HG02571 (cell line): ENCODE measurements around the gene RAD51B.

Experiments used
- ATAC-seq: cut with Tn5 transposase; IDR thresholded peaks from one replicate; pipeline ENCODE4 v1.9.1; 2021; ENCODE audit warnings: mild to moderate bottlenecking, moderate library complexity; ENCODE audit not compliant: unreplicated experiment

The RAD51B gene

DNA sequence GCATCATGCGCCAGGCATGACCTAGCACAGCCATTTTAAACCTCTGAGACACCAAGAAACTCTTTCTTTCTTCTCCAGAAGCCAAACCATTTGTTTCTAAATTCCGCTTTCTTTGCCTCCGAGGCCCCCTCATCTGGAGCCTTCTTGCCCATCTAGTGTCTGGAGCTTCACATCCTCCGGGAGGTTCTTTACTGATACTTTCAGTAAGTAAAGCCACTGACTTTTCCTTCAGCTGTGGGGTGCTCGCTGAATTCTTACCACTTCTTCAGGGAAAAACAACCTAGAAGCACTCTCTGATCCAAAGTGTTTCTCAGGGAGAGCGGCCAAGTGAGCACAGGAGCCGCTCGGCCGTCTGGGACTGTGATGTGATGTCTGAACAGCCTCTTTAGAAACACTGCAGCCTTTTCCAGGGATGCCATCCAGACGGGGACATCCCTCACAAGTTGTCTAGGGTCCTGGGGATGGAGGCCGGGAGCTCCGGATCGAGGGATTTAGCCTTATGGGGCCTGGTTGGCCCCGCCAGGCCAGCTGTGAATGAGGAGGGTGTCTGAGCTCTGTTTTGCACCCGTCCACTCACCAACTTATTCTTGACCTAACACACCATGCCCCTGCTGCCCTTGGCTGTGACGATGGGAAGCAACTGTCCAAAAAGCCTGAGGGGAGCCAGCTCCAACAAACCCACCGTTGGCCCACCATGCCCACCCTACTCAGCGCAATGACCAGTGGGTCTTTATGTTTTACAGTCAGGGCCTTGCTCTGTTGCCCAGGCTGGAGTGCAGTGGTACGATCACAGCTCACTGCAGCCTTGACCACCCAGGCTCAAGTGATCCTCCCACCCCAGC lies 812.7 kb downstream of the RAD51B start:
- ATAC-seq: no peak

DNA sequence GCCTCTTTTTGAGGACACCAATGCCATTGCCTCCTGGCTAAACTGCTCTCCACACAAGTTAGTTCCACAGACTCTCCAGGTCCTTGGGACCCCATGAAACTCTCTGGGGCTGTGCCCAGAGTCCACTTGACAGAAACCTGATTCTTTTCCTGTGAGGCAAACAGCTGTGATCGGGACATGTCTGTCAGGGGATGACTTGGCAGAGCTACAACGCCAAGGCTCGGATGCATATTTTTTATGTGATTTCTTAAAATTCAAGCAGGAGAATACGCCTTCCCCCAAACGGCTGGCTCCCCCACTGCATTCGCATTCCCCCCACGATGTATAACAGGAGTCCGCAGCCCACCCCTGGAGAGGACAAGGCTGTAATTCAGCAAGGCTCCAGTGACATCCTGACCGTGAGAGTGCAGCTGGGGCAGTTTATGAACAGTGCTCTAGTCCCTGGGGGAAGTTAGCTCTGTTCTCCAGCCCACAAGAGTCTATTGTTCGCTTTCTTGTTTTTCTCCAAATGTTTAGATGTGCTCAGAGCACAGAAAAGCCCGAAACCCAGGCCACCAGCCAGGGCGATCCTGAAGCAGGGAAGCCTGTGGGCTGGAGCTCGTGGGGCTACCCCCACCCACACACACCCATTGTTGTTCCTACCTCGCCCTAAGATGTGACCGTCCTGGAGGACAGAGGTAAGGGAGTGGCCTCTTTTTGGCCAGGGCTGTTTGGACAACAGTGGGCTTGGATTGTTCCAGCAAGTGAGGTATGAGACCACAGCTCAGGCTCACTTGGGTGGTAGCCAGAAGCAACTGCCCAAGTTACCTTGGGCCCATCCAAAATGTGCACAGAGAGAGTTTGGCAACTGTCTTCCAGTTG lies 813.8 kb downstream of the RAD51B start:
- ATAC-seq: no peak

DNA sequence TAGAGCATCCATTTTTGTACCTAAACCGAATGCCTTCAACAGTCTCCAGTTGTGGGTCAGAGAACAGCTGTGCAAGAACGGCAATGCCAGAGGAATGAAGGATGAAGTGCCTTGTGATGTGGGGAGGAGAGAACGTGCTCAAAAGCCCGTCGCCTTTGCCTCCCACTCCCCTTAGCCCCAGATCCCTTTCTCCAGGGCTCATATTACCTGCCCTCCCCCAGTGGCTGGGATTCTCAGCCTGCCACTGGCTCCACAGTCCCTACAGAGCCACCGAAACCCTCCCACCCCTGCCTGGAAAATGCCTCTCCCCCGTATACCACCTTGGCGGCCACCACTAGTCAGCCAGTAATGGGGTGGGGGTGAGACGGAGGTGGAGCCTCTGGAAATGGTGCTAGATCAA lies 814.8 kb downstream of the RAD51B start:
- no peak for ATAC-seq

DNA sequence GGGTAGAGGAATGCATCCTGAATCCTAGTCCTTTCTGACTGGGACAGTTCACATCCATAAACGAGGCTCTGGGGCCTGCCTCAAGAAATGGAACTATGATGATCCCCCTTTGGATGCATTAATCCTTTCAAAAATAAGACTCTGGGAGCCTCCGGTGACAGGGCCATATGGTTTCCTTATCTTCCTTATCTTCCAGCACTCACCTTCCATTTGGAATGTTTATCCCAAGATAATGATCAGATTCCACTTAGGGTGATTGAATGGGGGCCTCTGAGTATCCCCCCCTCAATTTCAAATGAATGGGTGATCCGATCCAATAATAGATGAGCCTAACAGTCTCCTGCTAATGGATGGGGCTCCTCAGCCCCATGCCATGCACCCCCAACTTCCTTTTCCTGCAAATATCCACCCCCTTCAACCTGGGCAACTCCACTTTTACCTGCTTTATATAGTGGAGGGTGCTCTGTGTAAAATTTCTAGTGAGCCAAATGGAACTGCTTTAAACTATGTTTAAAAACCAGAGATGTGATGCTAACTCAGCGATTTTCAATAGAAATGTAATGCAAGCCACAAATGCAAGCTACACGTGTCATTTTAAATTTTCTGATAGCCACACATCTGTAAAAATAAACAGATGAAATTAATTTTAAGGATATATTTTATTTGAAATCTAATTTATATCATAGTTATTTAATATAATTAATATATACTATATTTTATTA lies 815.5 kb downstream of the RAD51B start:
- no peak for ATAC-seq

DNA sequence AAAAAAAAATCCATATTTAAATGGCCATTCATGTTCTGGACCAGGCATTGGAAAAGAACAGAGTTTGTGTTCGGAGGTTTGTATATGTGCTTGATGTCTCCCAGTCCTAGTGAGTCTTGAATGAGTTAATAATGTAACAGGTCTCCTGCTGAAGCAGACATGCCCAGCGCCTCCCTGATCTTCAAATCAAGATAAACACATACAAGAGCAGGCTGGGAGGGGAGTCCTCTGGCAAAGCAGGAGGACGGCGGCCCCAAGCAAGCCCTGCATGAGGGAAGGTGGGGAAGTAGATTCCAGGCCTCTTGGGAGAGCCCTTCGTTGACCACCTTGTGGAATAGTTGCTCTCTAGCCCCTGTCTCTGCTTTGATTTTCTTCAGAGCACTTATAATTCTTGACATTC lies 817.0 kb downstream of the RAD51B start:
- ATAC-seq: no peak

DNA sequence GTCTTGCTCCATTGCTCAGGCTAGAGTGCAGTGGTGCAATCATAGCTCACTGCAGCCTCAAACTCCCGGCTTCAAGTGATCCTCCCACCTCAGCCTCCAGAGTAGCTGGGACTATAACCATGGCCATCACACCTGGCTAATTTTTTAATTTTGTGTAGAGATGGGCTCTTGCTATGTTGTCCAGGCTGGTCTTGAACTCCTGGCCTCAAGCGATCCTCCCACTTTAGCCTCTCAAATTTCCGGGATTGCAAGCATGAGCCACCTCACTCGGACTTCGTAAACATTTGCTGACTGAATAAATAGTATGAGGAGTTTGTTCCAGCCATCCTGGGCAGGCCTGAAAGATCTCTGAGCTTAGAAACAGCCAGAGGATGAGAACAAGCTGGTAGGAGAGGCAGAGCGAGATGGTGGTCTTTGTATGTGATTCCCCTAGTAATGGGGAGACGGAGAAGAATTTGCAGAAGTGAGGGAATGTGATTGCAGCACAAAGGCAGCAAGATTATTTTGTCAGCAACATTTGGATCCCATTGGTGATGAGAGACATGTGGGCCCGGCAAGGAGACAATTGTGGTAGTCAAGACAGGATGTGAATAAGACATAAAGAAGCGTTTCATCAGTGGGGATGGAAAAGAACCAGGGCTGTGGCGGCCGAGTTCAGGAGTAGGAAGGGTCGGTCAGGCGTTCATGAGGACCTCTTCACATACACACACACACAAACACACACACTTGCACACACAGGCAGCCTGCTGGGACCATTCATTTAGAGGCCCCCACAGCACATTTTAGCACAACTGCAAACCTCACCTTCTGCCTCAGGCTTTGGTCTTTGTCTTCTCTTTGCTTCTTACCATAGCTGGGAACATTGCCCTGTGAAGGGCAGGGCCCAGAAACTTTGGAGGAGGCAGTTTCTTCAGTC lies 817.8 kb downstream of the RAD51B start:
- no peak for ATAC-seq

DNA sequence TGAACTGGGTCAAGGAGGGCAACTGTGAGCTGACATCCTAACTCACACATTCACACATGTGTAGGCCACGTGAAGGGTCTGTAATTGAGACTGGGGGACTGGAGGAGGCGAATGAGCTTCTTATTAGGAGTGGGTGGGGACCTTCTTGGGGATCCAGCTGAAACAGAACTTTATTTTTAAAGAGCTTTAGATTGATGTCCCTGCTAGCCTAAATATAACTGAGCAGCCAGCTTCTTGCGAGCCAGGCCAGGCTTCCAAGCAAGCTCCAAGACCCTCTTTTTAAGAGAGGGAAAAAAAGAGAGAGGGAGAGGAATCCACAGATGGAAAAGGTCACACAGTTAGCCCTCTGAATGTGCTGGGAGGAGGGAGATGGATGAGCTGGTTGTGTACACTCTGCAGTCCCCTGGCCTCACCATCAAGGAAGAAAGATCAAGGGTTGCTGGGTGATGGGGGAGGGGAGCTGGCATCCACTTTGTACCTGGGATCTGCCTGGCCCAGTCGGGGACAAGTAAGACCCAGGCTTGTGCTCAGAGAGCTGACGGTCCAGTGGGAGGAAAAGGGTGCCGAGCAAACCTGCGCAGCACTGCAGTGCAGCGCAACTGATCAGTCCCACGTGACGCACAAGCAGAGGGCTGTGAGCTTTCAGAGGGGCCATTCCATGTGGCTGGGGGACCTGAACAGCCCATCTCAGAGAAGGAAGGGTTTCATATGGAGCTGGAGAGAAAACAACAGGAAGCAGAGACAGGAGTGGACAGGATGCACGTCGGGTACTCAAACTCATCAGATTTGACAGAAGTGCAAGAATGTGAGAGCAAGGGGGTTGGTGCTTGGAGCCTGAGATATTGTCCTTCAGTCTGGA lies 818.8 kb downstream of the RAD51B start:
- no peak for ATAC-seq

DNA sequence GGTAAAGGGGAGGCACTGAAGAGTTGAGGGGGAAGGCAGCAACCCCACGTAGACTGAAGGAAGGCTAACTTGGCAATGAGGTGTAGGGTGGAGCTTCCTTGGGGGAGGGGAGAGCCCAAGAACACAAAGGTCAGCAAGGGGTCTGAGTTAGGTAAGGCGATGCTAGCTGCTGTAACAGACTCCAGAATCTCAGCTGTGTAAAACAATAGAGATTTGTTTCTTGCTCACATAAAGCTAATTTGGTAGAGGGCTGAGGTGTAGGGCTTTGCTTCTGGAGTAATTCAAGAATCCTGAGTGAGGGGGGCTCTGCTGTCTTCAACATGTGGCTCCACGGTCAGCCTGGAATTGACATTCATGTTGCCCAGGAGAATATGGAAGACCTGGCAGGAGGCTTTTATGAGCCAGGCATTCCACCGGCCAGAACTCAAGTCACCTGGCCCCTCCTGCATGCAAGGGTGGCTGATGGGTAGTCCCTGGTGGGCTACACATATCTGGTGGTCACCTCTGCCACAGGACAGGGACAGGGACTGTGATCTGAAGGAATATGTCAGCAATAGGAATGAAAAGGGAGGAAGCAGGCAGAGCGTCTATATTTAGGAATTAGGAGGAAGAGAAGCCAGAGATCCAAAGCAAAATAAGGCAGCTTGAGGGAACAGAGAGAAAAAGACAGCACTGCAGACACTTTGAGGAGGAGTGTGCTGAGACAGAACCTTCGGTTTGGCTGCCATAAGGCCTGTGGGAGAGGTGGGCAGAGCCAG lies 819.6 kb downstream of the RAD51B start:
- ATAC-seq: no peak

DNA sequence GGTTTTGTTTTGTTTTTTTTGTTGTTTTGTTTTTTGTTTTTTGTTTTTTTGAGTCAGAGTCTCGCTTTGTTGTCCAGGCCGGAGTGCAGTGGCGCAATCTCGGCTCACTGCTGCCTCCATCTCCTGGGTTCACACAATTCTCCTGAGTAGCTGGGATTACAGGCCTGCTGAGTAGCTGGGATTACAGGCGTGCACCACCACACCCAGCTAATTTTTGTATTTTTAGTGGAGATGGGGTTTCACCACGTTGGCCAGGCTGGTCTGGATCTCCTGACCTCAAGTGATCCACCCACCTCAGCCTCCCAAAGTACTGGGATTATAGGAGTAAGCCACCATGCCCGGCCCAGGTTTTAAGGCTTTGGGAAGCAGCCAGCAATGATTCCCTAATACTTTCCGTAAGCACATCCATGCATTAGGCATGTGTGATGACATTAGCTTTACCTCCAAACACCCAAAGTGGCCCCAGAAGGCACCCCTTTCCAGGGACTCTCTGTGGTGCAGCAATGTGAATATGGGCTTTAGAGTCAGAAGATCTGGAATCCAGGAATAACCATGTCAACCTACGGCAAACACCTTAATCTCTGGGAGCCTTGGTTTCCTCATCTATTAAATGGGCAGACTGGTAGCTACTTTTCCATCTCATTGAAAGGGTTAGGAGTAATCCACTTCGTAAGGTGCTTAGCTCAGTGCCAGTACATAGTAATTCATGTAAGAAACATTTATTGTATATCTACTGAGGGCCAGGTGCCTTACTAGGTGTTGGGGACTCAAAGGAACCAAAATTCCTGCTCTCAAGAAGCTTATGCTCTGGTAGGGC lies 820.4 kb downstream of the RAD51B start:
- no peak for ATAC-seq

DNA sequence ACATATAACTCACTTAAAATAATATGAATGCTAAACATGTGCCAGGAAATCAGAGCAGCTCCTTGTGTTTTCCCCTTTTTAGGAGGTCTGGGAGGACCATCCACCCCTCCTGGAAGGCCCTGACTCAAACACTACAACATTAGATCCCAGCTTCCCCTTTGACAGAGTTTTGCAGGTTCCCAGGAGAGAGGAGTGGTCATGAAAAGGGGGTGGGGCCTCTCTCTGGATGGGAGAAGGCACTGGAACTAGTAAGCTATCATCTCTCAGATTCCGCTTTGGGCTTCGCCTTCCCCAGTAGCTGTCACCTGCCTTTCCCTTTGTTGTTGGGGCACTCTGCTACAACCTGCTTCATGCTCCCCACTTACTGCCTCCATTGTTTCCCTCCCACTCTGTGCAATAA lies 824.1 kb downstream of the RAD51B start:
- no peak for ATAC-seq

DNA sequence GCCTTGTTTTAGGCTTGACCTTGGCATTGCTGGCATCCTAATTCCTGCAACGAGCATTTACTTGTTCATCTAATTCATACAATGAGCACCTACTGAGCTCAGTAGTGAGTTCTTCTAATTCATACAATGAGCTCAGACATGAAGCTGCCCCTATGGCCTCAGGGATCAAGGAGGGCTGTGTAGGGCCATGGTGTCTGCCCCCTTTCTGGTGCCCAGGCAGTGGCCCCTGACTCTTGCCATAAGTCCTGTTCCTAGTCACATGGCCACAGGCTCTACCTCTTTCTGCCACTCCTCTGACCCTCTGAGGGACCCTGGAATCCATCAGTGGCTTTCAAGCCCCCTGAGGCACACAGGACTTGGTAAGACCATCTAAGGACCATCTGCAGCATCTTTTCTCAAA lies 824.5 kb downstream of the RAD51B start:
- ATAC-seq: no peak

DNA sequence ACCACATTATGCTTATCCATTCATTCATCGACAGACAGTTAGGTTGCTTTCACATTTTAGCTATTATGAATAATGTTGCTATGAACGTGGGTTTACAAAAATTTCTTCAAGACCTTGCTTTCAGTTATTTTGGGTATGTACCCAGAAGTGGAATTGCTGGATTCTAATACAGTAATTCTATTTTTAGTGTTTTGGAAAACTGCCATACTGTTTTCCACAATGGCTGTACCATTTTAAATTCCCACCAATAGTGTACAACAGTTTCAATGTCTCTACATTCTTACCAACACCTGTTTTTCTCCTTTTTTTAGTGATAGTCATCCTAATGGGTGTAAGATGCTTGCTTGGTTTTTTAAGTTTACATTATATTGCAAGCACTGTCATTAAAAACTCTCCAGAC lies 825.8 kb downstream of the RAD51B start:
- ATAC-seq: no peak

DNA sequence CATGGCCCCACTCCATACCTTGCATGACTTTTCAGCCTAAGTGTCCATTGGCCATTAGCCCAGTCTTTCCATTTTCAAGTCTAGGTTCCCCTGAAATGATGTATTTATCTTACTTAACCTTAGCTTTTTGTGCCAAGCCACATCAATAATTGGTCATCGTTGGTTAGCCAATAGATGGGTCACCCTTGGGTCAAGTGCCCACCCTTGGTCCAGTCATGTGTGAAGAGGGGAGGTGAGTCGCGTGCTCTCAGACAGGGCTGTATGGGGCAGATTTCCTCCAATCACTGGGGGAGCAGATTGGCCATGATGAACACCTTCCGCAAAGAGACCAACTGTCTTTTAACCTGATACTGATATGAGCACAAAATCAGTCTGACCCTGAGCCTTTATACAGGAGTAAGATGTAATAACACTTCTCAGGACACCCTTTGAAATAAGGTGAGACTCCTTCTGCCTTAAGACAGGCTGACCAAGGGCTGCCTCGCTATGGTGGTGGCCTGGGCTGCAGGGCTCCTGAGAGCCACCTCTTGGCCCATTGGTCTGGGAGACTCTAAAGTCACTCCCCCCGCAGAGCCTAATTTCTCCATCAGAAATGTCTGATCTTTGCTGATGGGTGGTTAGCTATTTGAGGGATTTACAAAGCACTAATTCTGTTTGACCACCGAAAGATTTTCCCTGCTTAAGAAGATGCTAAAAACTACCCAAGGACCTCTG lies 830.1 kb downstream of the RAD51B start:
- ATAC-seq: no peak

DNA sequence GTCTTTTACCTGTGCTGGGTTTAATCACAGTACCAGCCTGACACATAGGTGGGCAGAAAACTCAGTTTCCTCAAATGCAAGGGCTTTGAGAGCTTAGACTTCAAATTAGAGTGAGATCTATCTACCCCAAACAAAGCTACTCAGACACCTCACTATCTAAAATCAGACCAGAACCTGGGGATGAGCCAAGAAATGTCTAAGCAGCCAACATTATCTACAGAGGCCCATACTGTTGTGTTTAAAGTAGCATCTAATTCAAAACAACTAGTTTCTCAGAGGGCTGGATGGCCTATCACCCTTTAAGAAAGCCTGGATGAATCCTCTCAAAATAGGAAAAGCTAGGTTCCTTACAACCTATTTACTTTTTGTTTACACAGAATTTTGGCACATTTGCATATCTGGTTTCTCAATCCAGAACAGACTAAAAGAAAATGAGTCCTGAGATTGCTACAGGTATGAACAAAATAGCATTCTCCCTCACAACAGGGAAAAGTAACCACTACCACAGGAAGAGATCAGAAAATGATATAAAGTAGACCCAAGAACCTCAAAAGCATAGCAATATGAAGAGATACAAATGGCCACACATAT lies 830.9 kb downstream of the RAD51B start:
- ATAC-seq: no peak

DNA sequence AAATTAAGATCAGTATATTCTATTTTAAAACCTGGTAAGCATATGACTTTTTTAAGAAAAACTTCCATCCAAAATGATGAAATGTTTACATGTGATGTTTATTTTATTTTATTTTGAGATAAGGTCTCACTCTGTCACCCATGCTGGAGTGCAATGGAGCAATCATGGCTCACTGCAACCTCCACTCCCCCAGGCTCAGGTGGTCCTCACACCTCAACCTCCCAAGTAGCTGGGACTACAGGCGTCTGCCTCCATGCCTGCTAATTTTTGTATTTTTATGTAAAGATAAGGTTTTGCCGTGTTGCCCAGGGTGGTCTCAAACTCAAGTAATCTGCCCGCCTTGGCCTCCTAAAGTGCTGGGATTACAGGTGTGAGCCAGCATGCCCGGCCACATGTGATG lies 831.5 kb downstream of the RAD51B start:
- ATAC-seq: no peak

DNA sequence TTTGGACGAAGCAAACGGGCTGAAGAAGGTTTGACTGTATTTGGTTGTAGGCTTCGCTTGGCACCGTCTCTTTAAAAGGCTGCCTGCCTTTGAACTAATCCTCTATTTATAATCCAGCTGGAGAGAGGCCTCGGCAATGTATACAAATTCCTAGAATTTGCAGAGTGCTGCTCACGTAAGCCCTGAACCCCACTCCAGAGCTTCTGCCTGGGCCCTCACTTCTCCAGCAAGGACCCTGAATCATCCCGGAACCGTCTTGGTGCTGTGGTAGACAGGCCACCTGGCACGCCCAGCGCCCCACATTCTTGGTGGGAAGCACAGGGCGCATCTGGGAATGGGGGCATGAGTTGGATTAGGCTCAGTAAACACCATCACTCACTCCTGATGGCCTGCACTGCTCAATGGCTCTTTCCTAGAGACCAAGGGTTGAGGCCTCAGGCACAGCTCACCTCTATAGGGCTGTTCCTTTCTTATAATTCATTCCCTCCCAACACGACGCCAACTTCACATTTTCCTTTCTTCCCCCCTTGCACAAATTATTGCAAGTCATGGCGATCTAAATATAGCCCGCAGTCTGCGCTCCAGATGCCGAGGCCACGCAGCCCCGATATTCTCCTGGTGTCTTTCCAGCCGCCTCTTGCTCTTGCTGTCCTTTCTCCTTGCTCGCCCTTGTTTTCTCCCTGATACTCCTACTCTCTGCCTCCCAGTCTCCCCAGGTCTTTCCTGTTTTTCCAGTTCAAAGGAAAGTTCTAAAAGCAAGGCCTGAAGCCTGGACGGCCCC lies 832.3 kb downstream of the RAD51B start:
- no peak for ATAC-seq
